ENCODE data around the gene NPTXR.

Gene NPTXR

GRCh38 chr22:38831166-38831945 lies 12.5 kb downstream of the NPTXR start:
- Histone ChIP-seq H3K27me3 (ENCODE audit: control insufficient read depth, insufficient read depth, low read length) (no peaks in the 10 kb centered on the region), H3K4me3 (ENCODE audit: low read length) (no peak overlapping the region), H3K9ac (ENCODE audit: low read length) (no peak overlapping the region), H3K36me3 (ENCODE audit: control insufficient read depth, insufficient read depth, low read length) (no peaks in the 10 kb centered on the region), H3K4me1 (ENCODE audit: control insufficient read depth, insufficient read depth, low read length) (no peaks in the 10 kb centered on the region), H3K27ac (ENCODE audit: low read depth, low read length) (no peak overlapping the region)

GRCh38 chr22:38830845-38831108 lies 13.1 kb downstream of the NPTXR start:
- no peak overlapping the region for H3K9ac ChIP-seq (ENCODE audit: low read length)
- no peak overlapping the region for H3K27ac ChIP-seq (ENCODE audit: low read depth, low read length)
- no peak overlapping the region for H3K4me3 ChIP-seq (ENCODE audit: low read length)
- H3K27me3 ChIP-seq (ENCODE audit: control insufficient read depth, insufficient read depth, low read length): no peaks in the 10 kb centered on the region
- no peaks in the 10 kb centered on the region for H3K4me1 ChIP-seq (ENCODE audit: control insufficient read depth, insufficient read depth, low read length)
- H3K36me3 ChIP-seq (ENCODE audit: control insufficient read depth, insufficient read depth, low read length): no peaks in the 10 kb centered on the region

GRCh38 chr22:38830026-38830844 lies 13.6 kb downstream of the NPTXR start:
- Histone ChIP-seq H3K4me1 (ENCODE audit: control insufficient read depth, insufficient read depth, low read length) (no peaks in the 10 kb centered on the region), H3K9ac (ENCODE audit: low read length) (no peak overlapping the region), H3K27me3 (ENCODE audit: control insufficient read depth, insufficient read depth, low read length) (no peaks in the 10 kb centered on the region), H3K4me3 (ENCODE audit: low read length) (no peak overlapping the region), H3K36me3 (ENCODE audit: control insufficient read depth, insufficient read depth, low read length) (no peaks in the 10 kb centered on the region), H3K27ac (ENCODE audit: low read depth, low read length) (no peak overlapping the region)

GRCh38 chr22:38829485-38829884 lies 14.3 kb downstream of the NPTXR start:
- no peak overlapping the region for H3K9ac ChIP-seq (ENCODE audit: low read length)
- H3K4me3 ChIP-seq (ENCODE audit: low read length): no peak overlapping the region
- no peaks in the 10 kb centered on the region for H3K27me3 ChIP-seq (ENCODE audit: control insufficient read depth, insufficient read depth, low read length)
- no peak overlapping the region for H3K27ac ChIP-seq (ENCODE audit: low read depth, low read length)
- H3K36me3 ChIP-seq (ENCODE audit: control insufficient read depth, insufficient read depth, low read length): no peaks in the 10 kb centered on the region
- no peaks in the 10 kb centered on the region for H3K4me1 ChIP-seq (ENCODE audit: control insufficient read depth, insufficient read depth, low read length)

GRCh38 chr22:38828616-38829205 lies 15.1 kb downstream of the NPTXR start:
- no peak overlapping the region for H3K4me3 ChIP-seq (ENCODE audit: low read length)
- no peaks in the 10 kb centered on the region for H3K27me3 ChIP-seq (ENCODE audit: control insufficient read depth, insufficient read depth, low read length)
- H3K9ac ChIP-seq (ENCODE audit: low read length): no peak overlapping the region
- H3K4me1 ChIP-seq (ENCODE audit: control insufficient read depth, insufficient read depth, low read length): no peaks in the 10 kb centered on the region
- H3K27ac ChIP-seq (ENCODE audit: low read depth, low read length): no peak overlapping the region
- no peaks in the 10 kb centered on the region for H3K36me3 ChIP-seq (ENCODE audit: control insufficient read depth, insufficient read depth, low read length)

GRCh38 chr22:38828191-38828590 lies 15.6 kb downstream of the NPTXR start:
- no peaks in the 10 kb centered on the region for H3K27me3 ChIP-seq (ENCODE audit: control insufficient read depth, insufficient read depth, low read length)
- H3K4me3 ChIP-seq (ENCODE audit: low read length): no peak overlapping the region
- H3K27ac ChIP-seq (ENCODE audit: low read depth, low read length): no peak overlapping the region
- no peaks in the 10 kb centered on the region for H3K36me3 ChIP-seq (ENCODE audit: control insufficient read depth, insufficient read depth, low read length)
- H3K9ac ChIP-seq (ENCODE audit: low read length): no peak overlapping the region
- H3K4me1 ChIP-seq (ENCODE audit: control insufficient read depth, insufficient read depth, low read length): no peaks in the 10 kb centered on the region

GRCh38 chr22:38827510-38827909 lies 16.3 kb downstream of the NPTXR start:
- no peak overlapping the region for H3K9ac ChIP-seq (ENCODE audit: low read length)
- no peak overlapping the region for H3K27ac ChIP-seq (ENCODE audit: low read depth, low read length)
- H3K4me3 ChIP-seq (ENCODE audit: low read length): no peak overlapping the region
- H3K36me3 ChIP-seq (ENCODE audit: control insufficient read depth, insufficient read depth, low read length): no peaks in the 10 kb centered on the region
- no peaks in the 10 kb centered on the region for H3K27me3 ChIP-seq (ENCODE audit: control insufficient read depth, insufficient read depth, low read length)
- H3K4me1 ChIP-seq (ENCODE audit: control insufficient read depth, insufficient read depth, low read length): no peaks in the 10 kb centered on the region

- H3K27ac ChIP-seq (ENCODE audit: low read depth, low read length): no peak overlapping the region
- no peaks in the 10 kb centered on the region for H3K27me3 ChIP-seq (ENCODE audit: control insufficient read depth, insufficient read depth, low read length)
- H3K4me3 ChIP-seq (ENCODE audit: low read length): no peak overlapping the region
- H3K9ac ChIP-seq (ENCODE audit: low read length): no peak overlapping the region
- no peaks in the 10 kb centered on the region for H3K4me1 ChIP-seq (ENCODE audit: control insufficient read depth, insufficient read depth, low read length)
- no peaks in the 10 kb centered on the region for H3K36me3 ChIP-seq (ENCODE audit: control insufficient read depth, insufficient read depth, low read length)
These were observed 17.0 kb downstream of the NPTXR start for GRCh38 chr22:38826801-38827200.

- no peak overlapping the region for H3K4me3 ChIP-seq (ENCODE audit: low read length)
- no peak overlapping the region for H3K27ac ChIP-seq (ENCODE audit: low read depth, low read length)
- no peaks in the 10 kb centered on the region for H3K36me3 ChIP-seq (ENCODE audit: control insufficient read depth, insufficient read depth, low read length)
- H3K4me1 ChIP-seq (ENCODE audit: control insufficient read depth, insufficient read depth, low read length): no peaks in the 10 kb centered on the region
- H3K27me3 ChIP-seq (ENCODE audit: control insufficient read depth, insufficient read depth, low read length): no peaks in the 10 kb centered on the region
- no peak overlapping the region for H3K9ac ChIP-seq (ENCODE audit: low read length)
These were observed 17.4 kb downstream of the NPTXR start for GRCh38 chr22:38826386-38826785.

GRCh38 chr22:38824585-38824984 lies 19.2 kb downstream of the NPTXR start:
- H3K9ac ChIP-seq (ENCODE audit: low read length): no peak overlapping the region
- no peaks in the 10 kb centered on the region for H3K4me1 ChIP-seq (ENCODE audit: control insufficient read depth, insufficient read depth, low read length)
- no peaks in the 10 kb centered on the region for H3K36me3 ChIP-seq (ENCODE audit: control insufficient read depth, insufficient read depth, low read length)
- H3K27me3 ChIP-seq (ENCODE audit: control insufficient read depth, insufficient read depth, low read length): no peaks in the 10 kb centered on the region
- H3K4me3 ChIP-seq (ENCODE audit: low read length): no peak overlapping the region
- no peak overlapping the region for H3K27ac ChIP-seq (ENCODE audit: low read depth, low read length)

GRCh38 chr22:38823637-38824036 lies 20.2 kb downstream of the NPTXR start:
- H3K27me3 ChIP-seq (ENCODE audit: control insufficient read depth, insufficient read depth, low read length): no peaks in the 10 kb centered on the region

GRCh38 chr22:38823076-38823475 lies 20.8 kb downstream of the NPTXR start:
- Histone ChIP-seq H3K9ac (ENCODE audit: low read length) (no peak overlapping the region), H3K27ac (ENCODE audit: low read depth, low read length) (no peak overlapping the region), H3K36me3 (ENCODE audit: control insufficient read depth, insufficient read depth, low read length) (no peaks in the 10 kb centered on the region), H3K27me3 (ENCODE audit: control insufficient read depth, insufficient read depth, low read length) (no peaks in the 10 kb centered on the region), H3K4me3 (ENCODE audit: low read length) (no peak overlapping the region), H3K4me1 (ENCODE audit: control insufficient read depth, insufficient read depth, low read length) (no peaks in the 10 kb centered on the region)

More at GRCh38 chr22:38823637-38824036, 20.2 kb downstream of the NPTXR start:
- Histone ChIP-seq H3K9ac (ENCODE audit: low read length) (no peak overlapping the region), H3K4me1 (ENCODE audit: control insufficient read depth, insufficient read depth, low read length) (no peaks in the 10 kb centered on the region), H3K36me3 (ENCODE audit: control insufficient read depth, insufficient read depth, low read length) (no peaks in the 10 kb centered on the region), H3K4me3 (ENCODE audit: low read length) (no peak overlapping the region), H3K27ac (ENCODE audit: low read depth, low read length) (no peak overlapping the region)

All from rectal smooth muscle tissue (tissue), 1 donor.